PC-9 (cell line): Measurements from ENCODE around the gene SLC24A1. TPM values are rescaled to one million over a fixed set of nuclear protein-coding genes. Genes with fewer than 3 reads are reported as not detected.

Experiments
- BruUV-seq: library from RNA; stranded (reverse); fragments of 400-500 nt; replicated peaks from 2 replicates; lab custom pipeline; 2021; lab: Mats Ljungman, UMichigan
- CTCF ChIA-PET: fragments of 300-600 bp; sonication (Branson Sonifier 250); formaldehyde crosslinking; loops from one replicate; lab custom pipeline; 2022; ENCODE audit warnings: antibody characterized with exemption; lab: Charles Lee
- POLR2A ChIA-PET: fragments of 300-600 bp; sonication (Branson Sonifier 250); formaldehyde crosslinking; loops from one replicate; lab custom pipeline; 2022; ENCODE audit warnings: antibody characterized with exemption; ENCODE audit not compliant: unreplicated experiment; lab: Charles Lee
- DNase-seq, 2 experiments: peaks; one replicate each; pipeline versions ENCODE4 v3.0.0 to v3.0.0-alpha.2; 2015 to 2022; ENCODE audit warnings: mixed read lengths in 1 of 2
- H2AFZ ChIP-seq: fragments of 200-600 bp; sonication (generic); 2 replicates; pipeline ENCODE4 v1.8.1; 2017; ENCODE audit warnings: antibody characterized with exemption
- H3F3A ChIP-seq: fragments of 200-600 bp; sonication (generic); 2 replicates; pipeline ENCODE4 v1.8.1; 2017; ENCODE audit warnings: antibody characterized with exemption, mild to moderate bottlenecking, low read depth; ENCODE audit not compliant: insufficient read depth
- H3K27ac ChIP-seq: fragments of 200-600 bp; sonication (generic); 2 replicates; pipeline ENCODE4 v1.6.1; 2016; ENCODE audit warnings: mixed run types
- H3K27me3 ChIP-seq: fragments of 200-600 bp; sonication (generic); 2 replicates; pipeline ENCODE4 v1.6.1; 2016; ENCODE audit warnings: low read depth, mixed run types; ENCODE audit not compliant: insufficient read depth
- H3K36me3 ChIP-seq: fragments of 200-600 bp; sonication (generic); 2 replicates; pipeline ENCODE4 v1.6.1; 2016; ENCODE audit warnings: low read depth, mixed run types
- H3K4me1 ChIP-seq: fragments of 200-600 bp; sonication (generic); replicated peaks from 2 replicates; pipeline ENCODE4 v1.6.1; 2016; ENCODE audit warnings: mixed run types; ENCODE audit not compliant: insufficient read depth
- H3K4me2 ChIP-seq: fragments of 200-600 bp; sonication (generic); 2 replicates; pipeline ENCODE4 v1.6.1; 2017; ENCODE audit warnings: mixed run types
- H3K4me3 ChIP-seq: fragments of 200-600 bp; sonication (generic); 2 replicates; pipeline ENCODE4 v1.6.1; 2016; ENCODE audit warnings: mixed run types
- H3K79me2 ChIP-seq: fragments of 200-600 bp; sonication (generic); 2 replicates; pipeline ENCODE4 v1.6.1; 2017; ENCODE audit warnings: low read depth, mixed run types
- H3K9me2 ChIP-seq: fragments of 200-600 bp; sonication (generic); 2 replicates; pipeline ENCODE4 v1.8.1; 2017; ENCODE audit warnings: mild to moderate bottlenecking; ENCODE audit not compliant: insufficient read depth
- H3K9me3 ChIP-seq: fragments of 200-600 bp; sonication (generic); 2 replicates; pipeline ENCODE4 v1.8.1; 2016; ENCODE audit warnings: low read depth; ENCODE audit not compliant: insufficient read depth
- H4K20me1 ChIP-seq: fragments of 200-600 bp; sonication (generic); 2 replicates; pipeline ENCODE4 v1.8.1; 2017; ENCODE audit not compliant: insufficient read depth
- EZH2 ChIP-seq: fragments of 200-600 bp; sonication (generic); IDR thresholded peaks from 2 replicates; pipeline ENCODE4 v1.8.0; 2017; ENCODE audit warnings: antibody characterized with exemption, low read depth
- intact Hi-C: fragments of 100-400 bp; cut with micrococcal nuclease; formaldehyde crosslinking; loops from one replicate; pipeline ENCODE4 v1.10.0; 2022; ENCODE audit not compliant: unreplicated experiment
- total RNA-seq: library from RNA; stranded (reverse); gene quantifications from 2 replicates; pipeline ENCODE4 v1.2.3, GENCODE V29; 2021
- TF ChIP-seq, protein P1 (sequence below): fragments of 200-600 bp; sonication (generic); conservative IDR thresholded peaks from 2 replicates; pipeline ENCODE4 v1.6.1; 2017; ENCODE audit warnings: mixed run types, antibody characterized with exemption, mild to moderate bottlenecking, moderate library complexity

The SLC24A1 gene
- total RNA-seq, 1 experiment from 2014 or later, result 22.5 TPM

DNA sequence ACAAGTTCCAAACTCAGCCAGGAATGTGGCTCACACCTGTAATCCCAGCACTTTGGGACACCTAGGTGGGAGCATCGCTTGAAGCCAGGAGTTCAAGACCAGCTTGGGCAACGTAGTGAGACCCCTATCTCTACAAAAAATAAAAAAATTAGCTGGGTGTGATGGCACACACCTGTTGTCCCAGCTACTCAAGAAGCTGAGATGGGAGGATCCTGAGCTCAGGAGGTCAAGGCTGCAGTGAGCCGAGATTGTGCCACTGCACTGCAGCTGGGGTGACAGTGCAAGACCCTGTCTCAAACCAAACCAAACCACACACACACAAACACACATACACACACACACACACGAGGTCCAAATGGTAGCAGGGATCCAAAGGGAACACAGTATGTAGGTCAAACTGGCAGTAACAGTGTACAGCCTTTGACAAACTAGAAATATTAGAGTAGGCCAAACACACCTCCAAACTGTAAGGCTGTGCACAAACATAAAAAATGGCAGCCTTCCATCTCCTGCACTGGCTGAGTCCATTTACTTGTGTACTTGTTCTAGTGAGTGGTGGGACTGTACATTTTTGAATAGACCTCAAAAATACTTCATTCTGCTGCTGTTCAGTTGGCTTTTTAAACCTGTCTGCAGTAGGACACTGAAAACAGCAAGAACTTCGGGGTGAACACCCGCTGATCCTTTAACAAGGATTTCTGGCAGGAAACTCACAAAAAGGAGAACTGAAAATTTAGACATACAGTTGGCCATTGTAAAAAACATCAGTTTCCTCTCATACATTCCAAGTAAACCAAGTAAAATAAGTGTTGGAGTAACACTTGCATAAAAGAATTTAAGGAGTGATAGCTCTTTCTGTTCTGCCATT is 44.4 kb upstream of the SLC24A1 start:
- H3K4me3 ChIP-seq, result no peak overlapping the region
- TF ChIP-seq EZH2, result no peak
- TF ChIP-seq, protein P1, sequence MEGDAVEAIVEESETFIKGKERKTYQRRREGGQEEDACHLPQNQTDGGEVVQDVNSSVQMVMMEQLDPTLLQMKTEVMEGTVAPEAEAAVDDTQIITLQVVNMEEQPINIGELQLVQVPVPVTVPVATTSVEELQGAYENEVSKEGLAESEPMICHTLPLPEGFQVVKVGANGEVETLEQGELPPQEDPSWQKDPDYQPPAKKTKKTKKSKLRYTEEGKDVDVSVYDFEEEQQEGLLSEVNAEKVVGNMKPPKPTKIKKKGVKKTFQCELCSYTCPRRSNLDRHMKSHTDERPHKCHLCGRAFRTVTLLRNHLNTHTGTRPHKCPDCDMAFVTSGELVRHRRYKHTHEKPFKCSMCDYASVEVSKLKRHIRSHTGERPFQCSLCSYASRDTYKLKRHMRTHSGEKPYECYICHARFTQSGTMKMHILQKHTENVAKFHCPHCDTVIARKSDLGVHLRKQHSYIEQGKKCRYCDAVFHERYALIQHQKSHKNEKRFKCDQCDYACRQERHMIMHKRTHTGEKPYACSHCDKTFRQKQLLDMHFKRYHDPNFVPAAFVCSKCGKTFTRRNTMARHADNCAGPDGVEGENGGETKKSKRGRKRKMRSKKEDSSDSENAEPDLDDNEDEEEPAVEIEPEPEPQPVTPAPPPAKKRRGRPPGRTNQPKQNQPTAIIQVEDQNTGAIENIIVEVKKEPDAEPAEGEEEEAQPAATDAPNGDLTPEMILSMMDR, result no peak
- no peaks in the 10 kb centered on the region for H3K27me3 ChIP-seq
- H3K9me3 ChIP-seq, result no peaks in the 10 kb centered on the region
- peaks cover 3% of the 10 kb centered on the region; the same call in 1 of the 2 replicates for H3K36me3 ChIP-seq
- DNase-seq, result no peak
- peaks cover 17% of the 10 kb centered on the region; the same call in 1 of the 2 replicates for H3F3A ChIP-seq
- ChIA-PET POLR2A (no interaction called here), CTCF (no interaction called here)
- TSS peak; percentile 92 for BruUV-seq
- intact Hi-C loops, result loop anchor here (10.0 kb wide), 1 partner anchor 73 kb away; no protein-coding TSS in a partner anchor
- no peaks in the 10 kb centered on the region for H4K20me1 ChIP-seq
- no peak overlapping the region for H2AFZ ChIP-seq
- no peaks in the 10 kb centered on the region for H3K4me1 ChIP-seq
- no peak overlapping the region for H3K4me2 ChIP-seq
- H3K9me2 ChIP-seq, result no peaks in the 10 kb centered on the region
- no peak overlapping the region for H3K27ac ChIP-seq
- H3K79me2 ChIP-seq, result no peaks in the 10 kb centered on the region

DNA sequence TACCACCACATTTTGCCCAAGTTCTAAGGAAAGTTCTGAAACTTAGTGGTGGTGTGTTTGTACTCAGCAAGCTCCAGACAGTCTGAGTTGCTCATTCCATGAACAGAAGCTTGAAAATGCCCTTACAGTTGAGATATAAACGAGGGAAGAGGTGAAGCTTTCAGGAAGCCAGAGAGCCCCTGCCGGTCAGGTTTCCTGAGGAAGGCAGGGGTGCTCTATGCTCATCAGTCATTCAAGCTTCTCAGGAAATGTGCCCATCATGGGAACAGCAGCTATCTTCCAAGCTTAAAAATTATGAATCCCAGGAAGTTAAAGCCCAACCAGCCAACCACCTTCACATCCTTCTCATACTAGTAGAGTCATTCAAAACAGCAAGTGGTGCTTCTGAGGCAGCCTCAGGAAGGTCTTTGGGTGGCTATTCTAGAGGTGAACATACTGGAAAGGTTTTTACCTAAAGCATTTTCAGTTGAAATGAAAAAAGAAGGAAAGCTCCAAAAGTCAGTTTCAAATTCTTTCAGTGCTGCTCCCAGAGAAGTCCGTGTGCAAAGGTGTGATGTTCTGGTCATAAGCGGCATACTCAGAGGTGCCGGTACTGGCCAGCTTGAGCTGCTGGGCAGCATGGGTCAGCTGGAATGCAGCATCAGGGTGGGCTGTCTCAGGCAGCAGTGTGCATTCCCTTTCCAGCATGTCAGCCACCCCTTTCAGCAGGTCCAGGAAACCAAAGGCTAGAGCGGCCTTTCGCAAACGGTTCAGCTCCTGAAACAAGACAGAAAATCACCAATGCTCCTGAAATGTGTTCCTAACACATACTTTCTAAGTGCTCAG is 42.6 kb upstream of the SLC24A1 start:
- Histone ChIP-seq H3K79me2 (no peaks in the 10 kb centered on the region), H4K20me1 (no peaks in the 10 kb centered on the region), H3K4me2 (no peak overlapping the region), H3F3A (peaks cover 17% of the 10 kb centered on the region; the same call in 1 of the 2 replicates), H3K36me3 (peaks cover 7% of the 10 kb centered on the region; the same call in 1 of the 2 replicates), H3K27ac (no peak overlapping the region), H3K9me3 (no peaks in the 10 kb centered on the region), H2AFZ (no peak overlapping the region), H3K4me3 (no peak overlapping the region), H3K27me3 (no peaks in the 10 kb centered on the region), H3K4me1 (no peaks in the 10 kb centered on the region), H3K9me2 (no peaks in the 10 kb centered on the region)
- TF ChIP-seq, protein P1, result no peak
- no peak for TF ChIP-seq EZH2
- no peak for DNase-seq
- ChIA-PET CTCF (no interaction called here), POLR2A (interaction anchor here (0.6 kb wide), 2 partner anchors 459 to 777 kb away, joined by 3 to 6 read pairs; partner anchors contain the start of gene TIPIN)
- no TSS peak for BruUV-seq
- intact Hi-C loops, result loop anchor here (10.0 kb wide), 1 partner anchor 74 kb away; no protein-coding TSS in a partner anchor

DNA sequence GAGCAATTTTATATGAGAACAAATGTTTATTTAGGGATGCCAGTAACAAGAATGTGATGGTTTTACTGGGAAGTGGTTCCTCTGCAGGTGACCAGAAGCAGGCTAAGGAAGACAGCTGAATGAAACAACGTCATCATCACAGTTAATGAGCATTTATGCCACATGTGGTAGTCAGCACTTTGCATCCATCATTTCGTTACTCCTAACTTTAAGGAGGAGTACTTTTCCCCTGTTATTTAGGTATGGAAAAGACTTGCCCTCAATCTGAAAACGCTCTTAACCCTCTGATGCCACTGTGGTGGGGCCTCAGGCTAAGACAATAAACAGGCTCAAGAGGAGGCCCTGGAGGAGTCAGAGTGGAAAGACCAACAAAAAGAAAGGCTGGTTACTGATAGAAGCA is 42.0 kb upstream of the SLC24A1 start:
- Histone ChIP-seq H3K4me3 (no peak overlapping the region), H3K4me1 (no peaks in the 10 kb centered on the region), H4K20me1 (no peaks in the 10 kb centered on the region), H2AFZ (no peak overlapping the region), H3K79me2 (no peaks in the 10 kb centered on the region), H3F3A (peaks cover 17% of the 10 kb centered on the region; the same call in 1 of the 2 replicates), H3K9me2 (no peaks in the 10 kb centered on the region), H3K36me3 (peaks cover 7% of the 10 kb centered on the region; the same call in 1 of the 2 replicates), H3K27ac (no peak overlapping the region), H3K27me3 (no peaks in the 10 kb centered on the region), H3K9me3 (no peaks in the 10 kb centered on the region), H3K4me2 (no peak overlapping the region)
- no TSS peak for BruUV-seq
- ChIA-PET POLR2A (no interaction called here), CTCF (interaction anchor here (0.5 kb wide), 1 partner anchor 150 kb away, joined by 4 read pairs; no protein-coding TSS in a partner anchor)
- no peak for TF ChIP-seq EZH2
- TF ChIP-seq, protein P1, result no peak
- DNase-seq, result no peak
- intact Hi-C loops, result loop anchor here (10.0 kb wide), 1 partner anchor 75 kb away; no protein-coding TSS in a partner anchor
